Mesenchymal stem cell (in vitro differentiated cells and primary cell): ENCODE measurements around the gene PAK4.
"Not testable (repeated sequence)": the region's sequence is repeated elsewhere in the genome, so short reads cannot be mapped to it uniquely, and the experiment has no call there.

ENCODE experiments used
- DNase-seq: peaks from one replicate; pipeline ENCODE4 v3.0.0-alpha.2; 2013
- H2AFZ ChIP-seq: one replicate; pipeline ENCODE4 v1.6.1; 2013; ENCODE audit warnings: low read depth, mild to moderate bottlenecking, control low read depth, inconsistent platforms, low read length, moderate library complexity
- H2AK5ac ChIP-seq: 2 replicates; pipeline ENCODE4 v1.6.1; 2013; ENCODE audit warnings: low read length, moderate library complexity, mild to moderate bottlenecking, inconsistent platforms; ENCODE audit not compliant: severe bottlenecking
- H2BK120ac ChIP-seq: one replicate; pipeline ENCODE4 v1.6.1; 2013; ENCODE audit warnings: low read depth, mild to moderate bottlenecking, inconsistent platforms, low read length, moderate library complexity
- H2BK12ac ChIP-seq, 2 experiments: one replicate each; pipeline ENCODE4 v1.6.1; 2013; ENCODE audit warnings: inconsistent platforms in 2 of 2, low read length in 2 of 2, mild to moderate bottlenecking in 2 of 2, moderate library complexity in 2 of 2, control low read depth in 1 of 2
- H2BK15ac ChIP-seq: one replicate; pipeline ENCODE4 v1.6.1; 2013; ENCODE audit warnings: mild to moderate bottlenecking, low read depth, inconsistent platforms; ENCODE audit not compliant: poor library complexity, severe bottlenecking
- H2BK5ac ChIP-seq: 2 replicates; pipeline ENCODE4 v1.6.1; 2013; ENCODE audit warnings: low read depth, mild to moderate bottlenecking, low read length, control low read depth, inconsistent platforms; ENCODE audit not compliant: poor library complexity, severe bottlenecking
- H3K14ac ChIP-seq, 2 experiments: one replicate each; pipeline ENCODE4 v1.6.1; 2013; ENCODE audit warnings: inconsistent platforms in 2 of 2, low read length in 2 of 2, control low read depth in 1 of 2, mild to moderate bottlenecking in 1 of 2, moderate library complexity in 1 of 2
- H3K18ac ChIP-seq, 2 experiments: one replicate each; pipeline ENCODE4 v1.6.1; 2013; ENCODE audit warnings: inconsistent platforms in 2 of 2, low read length in 2 of 2, control low read depth in 1 of 2, low read depth in 1 of 2, mild to moderate bottlenecking in 1 of 2
- H3K23ac ChIP-seq, 2 experiments: one replicate each; pipeline ENCODE4 v1.6.1; 2013; ENCODE audit warnings: inconsistent platforms in 2 of 2, low read length in 2 of 2, mild to moderate bottlenecking in 2 of 2, moderate library complexity in 2 of 2, control low read depth in 1 of 2
- H3K27ac ChIP-seq: 2 replicates; pipeline ENCODE4 v1.5.1; 2013; ENCODE audit warnings: mild to moderate bottlenecking, moderate library complexity, low read length, control low read depth, inconsistent platforms; ENCODE audit not compliant: poor library complexity, severe bottlenecking
- H3K27me3 ChIP-seq, 2 experiments: 2 replicates each; pipeline versions ENCODE4 v1.6.1 to v1.7.0; 2013; ENCODE audit warnings: low read length in 2 of 2, mild to moderate bottlenecking in 2 of 2, moderate library complexity in 2 of 2, control low read depth in 1 of 2, inconsistent platforms in 1 of 2; ENCODE audit not compliant: control insufficient read depth in 1 of 2, insufficient read depth in 1 of 2
- H3K36me3 ChIP-seq, 2 experiments: 2 replicates each; pipeline versions ENCODE4 v1.6.1 to v1.7.0; 2013; ENCODE audit warnings: low read length in 2 of 2, control low read depth in 1 of 2, inconsistent platforms in 1 of 2, low read depth in 1 of 2, mild to moderate bottlenecking in 1 of 2; ENCODE audit not compliant: insufficient read depth in 2 of 2, control insufficient read depth in 1 of 2
- H3K4ac ChIP-seq, 2 experiments: one replicate each; pipeline ENCODE4 v1.6.1; 2013; ENCODE audit warnings: inconsistent platforms in 2 of 2, low read length in 2 of 2, mild to moderate bottlenecking in 2 of 2, moderate library complexity in 2 of 2, control low read depth in 1 of 2, low read depth in 1 of 2
- H3K4me1 ChIP-seq: 2 replicates; pipeline ENCODE4 v1.6.1; 2013; ENCODE audit warnings: low read depth, low read length, control low read depth; ENCODE audit not compliant: control insufficient read depth, insufficient read depth
- H3K4me2 ChIP-seq: 2 replicates; pipeline ENCODE4 v1.6.1; 2013; ENCODE audit warnings: low read length, mild to moderate bottlenecking, inconsistent platforms; ENCODE audit not compliant: poor library complexity, severe bottlenecking
- H3K4me3 ChIP-seq, 2 experiments: 2 replicates each; pipeline versions ENCODE4 v1.5.1 to v1.7.0; 2013; ENCODE audit warnings: low read length in 2 of 2, mild to moderate bottlenecking in 2 of 2, control low read depth in 1 of 2, low read depth in 1 of 2; ENCODE audit not compliant: insufficient read depth in 1 of 2
- H3K79me1 ChIP-seq: replicated peaks from 2 replicates; pipeline ENCODE4 v1.6.1; 2013; ENCODE audit warnings: mild to moderate bottlenecking, control low read depth, low read length, inconsistent platforms; ENCODE audit not compliant: poor library complexity, severe bottlenecking
- H3K9ac ChIP-seq: 2 replicates; pipeline ENCODE4 v1.7.0; 2013; ENCODE audit warnings: mild to moderate bottlenecking, low read length, moderate library complexity
- H3K9me3 ChIP-seq: 2 replicates; pipeline ENCODE4 v1.7.0; 2013; ENCODE audit warnings: mild to moderate bottlenecking, low read length; ENCODE audit not compliant: control insufficient read depth
- H4K8ac ChIP-seq: one replicate; pipeline ENCODE4 v1.6.1; 2013; ENCODE audit warnings: inconsistent platforms, mild to moderate bottlenecking, low read length, moderate library complexity
- H4K91ac ChIP-seq: one replicate; pipeline ENCODE4 v1.6.1; 2013; ENCODE audit warnings: mild to moderate bottlenecking, low read length, inconsistent platforms
- WGBS: methylation state at CpG from one replicate; pipeline ENCODE4 v1.1.7; 2013; ENCODE audit warnings: mixed read lengths; 5-methylcytosine and 5-hydroxymethylcytosine counted together

Gene PAK4

GRCh38 chr19:39090016-39090415 is 35.6 kb upstream of the PAK4 start:
- H3K27me3 ChIP-seq = peaks cover 0 to 31% of the 10 kb centered on the region in 2 experiments
- H4K91ac ChIP-seq, H3K4me1 ChIP-seq, H3K27ac ChIP-seq, H2AFZ ChIP-seq, H3K4ac ChIP-seq, DNase-seq, H2AK5ac ChIP-seq, H3K4me2 ChIP-seq, H3K18ac ChIP-seq, H3K23ac ChIP-seq, H2BK120ac ChIP-seq, H3K79me1 ChIP-seq, H2BK12ac ChIP-seq, H2BK15ac ChIP-seq, H2BK5ac ChIP-seq, H3K14ac ChIP-seq, H3K36me3 ChIP-seq, H3K9me3 ChIP-seq, H3K9ac ChIP-seq, H4K8ac ChIP-seq, H3K4me3 ChIP-seq: not testable (repeated sequence)
- WGBS = 97% methylated on average over 7 of the region's 8 CpGs

DNA sequence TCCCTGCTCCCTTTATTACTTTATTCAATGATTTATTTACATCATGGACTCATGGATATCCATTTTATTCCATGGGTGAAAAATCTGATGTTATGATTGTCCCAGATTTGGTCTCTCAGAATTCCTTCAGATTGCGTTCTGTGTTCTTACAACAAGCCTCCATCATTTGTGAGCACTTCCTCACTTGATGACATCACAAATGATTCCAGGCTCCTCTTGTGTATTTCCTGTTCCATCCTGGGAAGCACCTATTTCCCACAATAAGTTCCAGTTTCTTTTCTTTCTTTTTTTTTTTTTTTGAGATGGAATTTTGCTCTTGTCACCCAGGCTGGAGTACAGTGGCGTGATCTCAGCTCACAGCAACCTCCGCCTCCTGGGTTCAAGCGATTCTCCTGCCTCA is 34.7 kb upstream of the PAK4 start:
- no peak overlapping the region for H3K4ac ChIP-seq
- H3K4me2 ChIP-seq = no peak overlapping the region
- no peaks in the 10 kb centered on the region for H3K4me1 ChIP-seq
- H2AK5ac ChIP-seq = no peak overlapping the region
- H3K4me3 ChIP-seq = no peak overlapping the region
- H3K14ac ChIP-seq = no peak overlapping the region
- peaks cover 0 to 23% of the 10 kb centered on the region in 2 experiments for H3K27me3 ChIP-seq
- H2BK120ac ChIP-seq = no peak overlapping the region
- no peaks in the 10 kb centered on the region for H3K79me1 ChIP-seq
- no peak overlapping the region for H4K8ac ChIP-seq
- no peak overlapping the region for H3K18ac ChIP-seq
- no peak overlapping the region for H4K91ac ChIP-seq
- no peak overlapping the region for H2BK15ac ChIP-seq
- H2BK12ac ChIP-seq = no peak overlapping the region
- no peak overlapping the region for H3K23ac ChIP-seq
- DNase-seq = no peak
- H2AFZ ChIP-seq = no peak overlapping the region
- 94% methylated on average over 4 of the region's 4 CpGs for WGBS
- no peaks in the 10 kb centered on the region for H3K9me3 ChIP-seq
- H3K9ac ChIP-seq = no peak overlapping the region
- no peaks in the 10 kb centered on the region for H3K36me3 ChIP-seq
- H3K27ac ChIP-seq = no peak overlapping the region
- H2BK5ac ChIP-seq = no peak overlapping the region

DNA sequence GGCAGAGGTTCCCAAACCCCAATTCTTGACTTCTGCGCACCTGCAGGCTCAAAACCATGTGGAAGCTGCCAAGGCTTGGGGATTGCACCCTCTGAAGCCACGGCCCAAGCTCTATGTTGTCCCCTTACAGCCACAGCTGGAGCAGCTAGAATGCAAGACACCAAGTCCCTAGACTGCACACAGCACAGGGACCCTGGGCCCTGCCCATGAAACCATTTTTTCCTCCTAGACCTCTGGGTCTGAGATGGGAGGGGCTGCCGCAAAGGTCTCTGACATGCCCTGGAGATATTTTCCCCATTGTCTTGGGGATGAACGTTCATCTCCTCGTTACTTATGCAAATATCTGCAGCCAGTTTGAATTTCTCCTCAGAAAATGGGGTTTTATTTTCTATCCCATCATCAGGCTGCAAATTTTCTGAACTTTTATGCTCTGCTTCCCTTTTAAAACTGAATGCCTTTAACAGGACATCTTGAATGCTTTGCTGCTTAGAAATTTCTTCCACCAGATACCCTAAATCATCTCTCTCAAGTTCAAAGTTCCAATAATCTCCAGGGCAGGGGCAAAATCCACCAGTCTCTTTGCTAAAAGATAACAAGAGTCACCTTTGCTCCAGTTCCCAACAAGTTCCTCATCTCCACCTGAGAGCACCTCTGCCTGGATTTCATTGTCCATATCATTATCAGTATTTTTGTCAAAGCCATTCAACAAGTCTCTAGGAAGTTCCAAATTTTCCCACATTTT is 29.6 kb upstream of the PAK4 start:
- H3K36me3 ChIP-seq, H3K14ac ChIP-seq, H3K4ac ChIP-seq, H3K27me3 ChIP-seq, H2BK15ac ChIP-seq, H3K27ac ChIP-seq, H3K79me1 ChIP-seq, DNase-seq, H4K8ac ChIP-seq, H3K4me1 ChIP-seq, H2BK120ac ChIP-seq, H2AK5ac ChIP-seq, H3K4me3 ChIP-seq, H3K18ac ChIP-seq, H3K4me2 ChIP-seq, H2BK5ac ChIP-seq, H3K23ac ChIP-seq, H3K9me3 ChIP-seq, H4K91ac ChIP-seq, H2AFZ ChIP-seq, H2BK12ac ChIP-seq, H3K9ac ChIP-seq: not testable (repeated sequence)
- whole genome bisulfite sequencing = 62% methylated on average over 5 of the region's 5 CpGs

DNA sequence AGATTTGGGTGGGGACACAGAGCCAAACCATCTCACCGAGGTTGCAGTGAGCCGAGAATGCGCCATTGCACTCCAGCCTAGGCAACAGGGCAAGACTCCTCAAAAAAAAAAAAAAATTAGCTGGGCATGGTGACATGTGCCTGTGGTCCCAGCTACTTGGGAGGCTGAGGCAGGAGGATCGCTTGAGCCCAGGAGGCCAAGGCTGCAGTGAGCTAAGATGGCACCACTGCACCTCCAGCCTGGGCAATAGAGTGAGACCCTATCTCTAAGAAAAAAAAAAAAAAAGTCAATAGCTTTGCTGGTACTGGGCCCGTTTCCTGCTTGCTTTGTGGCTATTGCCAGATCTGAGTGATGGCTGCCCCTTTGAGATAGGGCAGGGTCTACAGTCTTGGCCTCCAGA is 28.3 kb upstream of the PAK4 start:
- 92% methylated on average over 5 of the region's 5 CpGs for WGBS
- Histone ChIP-seq H2AK5ac (no peak overlapping the region), H3K79me1 (no peaks in the 10 kb centered on the region), H3K18ac (no peak overlapping the region), H3K27ac (no peak overlapping the region), H3K14ac (no peak overlapping the region), H3K9me3 (no peaks in the 10 kb centered on the region), H3K4me2 (no peak overlapping the region), H2BK12ac (no peak overlapping the region), H2AFZ (no peak overlapping the region), H4K91ac (no peak overlapping the region), H3K9ac (no peak overlapping the region), H3K27me3 (peaks cover 0 to 9% of the 10 kb centered on the region in 2 experiments), H4K8ac (no peak overlapping the region), H3K36me3 (no peaks in the 10 kb centered on the region), H2BK15ac (no peak overlapping the region), H2BK120ac (no peak overlapping the region), H2BK5ac (no peak overlapping the region), H3K4me1 (peaks cover 2% of the 10 kb centered on the region), H3K4me3 (no peak overlapping the region), H3K4ac (no peak overlapping the region), H3K23ac (no peak overlapping the region)
- no peak for DNase-seq
